Gastroesophageal sphincter (tissue), 3 donors: ENCODE data around the gene STIM2.

ENCODE experiments used
- CTCF ChIP-seq, 4 experiments: fragments of 200-600 bp in 2 of 4; fragments of 450-650 bp in 2 of 4; sonication (generic) in 1 of 4; IDR thresholded peaks; one replicate each; pipeline ENCODE4 v1.5.1; 2017 to 2019; ENCODE audit warnings: antibody characterized with exemption in 4 of 4, mild to moderate bottlenecking in 2 of 4, moderate library complexity in 2 of 4
- POLR2A ChIP-seq, 2 donors: fragments of 450-650 bp; IDR thresholded peaks; one replicate each; pipeline ENCODE4 v1.6.1; 2017; ENCODE audit warnings: antibody characterized with exemption in 2 of 2, mild to moderate bottlenecking in 2 of 2, moderate library complexity in 1 of 2

DNA sequence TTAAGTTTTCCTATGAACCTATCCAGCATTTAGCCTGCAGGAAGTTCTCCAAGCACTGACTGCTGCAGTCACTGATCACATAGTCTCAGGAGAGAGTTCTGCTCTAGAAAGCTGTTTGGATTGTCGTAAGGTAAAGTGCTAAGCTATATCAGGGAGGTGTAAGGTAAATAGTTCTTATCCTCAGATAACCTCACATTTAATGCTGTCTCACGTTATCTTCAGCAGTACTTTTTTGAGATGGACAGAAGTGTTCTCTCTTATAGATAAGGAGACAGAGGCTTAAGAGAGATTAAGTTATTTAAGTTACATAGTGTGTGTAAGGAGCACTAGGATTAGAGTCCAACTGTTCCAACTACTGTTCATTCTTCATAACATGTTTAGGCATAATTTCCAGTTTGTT lies 77.9 kb downstream of the STIM2 start:
- TF ChIP-seq CTCF (IDR thresholded peaks at IDR 0.05) = no peak
- TF ChIP-seq POLR2A (IDR thresholded peaks at IDR 0.05) = no peak
